RPMI7951 (cell line): ENCODE measurements around the gene SLC38A11. TPM values are rescaled to one million over a fixed set of nuclear protein-coding genes. Genes with fewer than 3 reads are reported as not detected.

Experiments
- total RNA-seq: library from RNA; depleted of rRNA; stranded (reverse); fragments of >200 nt; shearing (Covaris generic); gene quantifications from 2 replicates; pipeline ENCODE4 v1.2.3, GENCODE V29; 2014; rRNA removed

The SLC38A11 gene
- total RNA-seq, 1 experiment from 2014 or later: not detected

Other genes with a start within 250 kb of the SLC38A11 start
- 0.39 and 0.96 TPM in 2 replicates for gene COBLL1, start 113.7 kb downstream of the SLC38A11 start, total RNA-seq
- 0.36 TPM in 1 of 2 replicates, not detected in the other for gene SCN3A, start 248.5 kb upstream of the SLC38A11 start, total RNA-seq